Fibroblast of skin of left biceps (primary cell): ENCODE measurements around the gene ME3.
"Not testable (repeated sequence)": the region's sequence is repeated elsewhere in the genome, so short reads cannot be mapped to it uniquely, and the experiment has no call there.

Experiments
- DNase-seq, 2 experiments: peaks; one replicate each; pipeline ENCODE4 v3.0.0-alpha.2; 2013; ENCODE audit warnings: low read depth in 2 of 2

Gene ME3

GRCh38 chr11:86433361-86434095, 238.9 kb downstream of the ME3 start:
- not testable (repeated sequence) for DNase-seq

GRCh38 chr11:86431258-86431657, 241.2 kb downstream of the ME3 start:
- DNase-seq: no peak

GRCh38 chr11:86427441-86427840, 245.0 kb downstream of the ME3 start:
- DNase-seq: no peak

- not testable (repeated sequence) for DNase-seq
Observed at GRCh38 chr11:86423488-86423887, 248.9 kb downstream of the ME3 start.

GRCh38 chr11:86422371-86422770, 250.0 kb downstream of the ME3 start:
- DNase-seq: no peak

- no peak for DNase-seq
Observed at GRCh38 chr11:86421946-86422345, 250.5 kb downstream of the ME3 start.

GRCh38 chr11:86418917-86419316, 253.5 kb downstream of the ME3 start:
- DNase-seq: no peak

- no peak for DNase-seq
Observed at GRCh38 chr11:86418513-86418912, 253.9 kb downstream of the ME3 start.

- DNase-seq: no peak
Observed at GRCh38 chr11:86418106-86418505, 254.3 kb downstream of the ME3 start.

GRCh38 chr11:86416951-86417350, 255.5 kb downstream of the ME3 start:
- not testable (repeated sequence) for DNase-seq

GRCh38 chr11:86416494-86416893, 255.9 kb downstream of the ME3 start:
- DNase-seq: no peak

GRCh38 chr11:86415026-86415425, 257.4 kb downstream of the ME3 start:
- DNase-seq: no peak

- DNase-seq: no peak
Observed at GRCh38 chr11:86414032-86414431, 258.4 kb downstream of the ME3 start.

- no peak for DNase-seq
Observed at GRCh38 chr11:86408845-86409244, 263.6 kb downstream of the ME3 start.

- DNase-seq: no peak
Observed at GRCh38 chr11:86403458-86403857, 269.0 kb downstream of the ME3 start.

- no peak for DNase-seq
Observed at GRCh38 chr11:86398106-86398505, 274.3 kb downstream of the ME3 start.

- DNase-seq: no peak
Observed at GRCh38 chr11:86397351-86397750, 275.1 kb downstream of the ME3 start.

GRCh38 chr11:86396396-86396795, 276.0 kb downstream of the ME3 start:
- DNase-seq: peak in 1 of 2 experiments; percentile 29

- no peak for DNase-seq
Observed at GRCh38 chr11:86395061-86395551, 277.3 kb downstream of the ME3 start.
